ENCODE measurements around the gene GANC. TPM values are rescaled to one million over a fixed set of nuclear protein-coding genes. Genes with fewer than 3 reads are reported as not detected.

Gene GANC
- total and polyA plus RNA-seq, 2 donors from 2014 or later, result 11.3 to 40.4 TPM

DNA sequence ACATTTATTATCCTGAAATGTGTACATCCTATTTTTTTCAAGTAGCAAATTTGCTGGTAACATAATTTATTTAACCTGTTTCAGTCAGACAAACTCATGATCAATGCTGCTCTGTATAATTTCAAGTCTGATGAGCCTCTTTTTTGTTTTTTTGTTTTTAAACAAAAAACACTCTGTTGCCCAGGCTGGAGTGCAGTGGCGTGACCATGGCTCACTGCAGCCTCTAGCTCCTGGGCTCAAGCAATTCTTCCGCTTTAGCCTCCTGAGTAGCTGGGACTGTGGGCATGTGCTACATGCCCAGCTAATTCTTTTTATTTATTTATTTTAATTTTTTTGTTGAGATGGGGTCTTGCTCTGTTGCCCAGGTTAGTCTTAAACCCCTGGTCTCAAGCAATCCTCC, 46.2 kb downstream of the GANC start:
- FAIRE-seq, result no peak
- Histone ChIP-seq H3K4me1 (ENCODE audit: control insufficient read depth in 2 of 3, insufficient read depth in 2 of 3, low read depth in 1 of 3, low read length in 3 of 3) (no peaks in the 10 kb centered on the region), H3K27ac (ENCODE audit: low read depth in 2 of 2, low read length in 2 of 2) (no peak overlapping the region), H3K9me3 (ENCODE audit: control insufficient read depth in 2 of 3, insufficient read depth in 1 of 3, low read length in 3 of 3) (no peaks in the 10 kb centered on the region), H3K4me3 (ENCODE audit: low read length in 3 of 3) (no peak overlapping the region), H3K36me3 (ENCODE audit: control insufficient read depth in 2 of 3, insufficient read depth in 3 of 3, low read length in 3 of 3) (peaks cover 2 to 9% (median 5%) of the 10 kb centered on the region in 3 donors), H3K9ac (ENCODE audit: low read length in 3 of 3) (no peak overlapping the region), H3K27me3 (ENCODE audit: control insufficient read depth, insufficient read depth, low read length) (no peaks in the 10 kb centered on the region)
- TF ChIP-seq, protein P1, sequence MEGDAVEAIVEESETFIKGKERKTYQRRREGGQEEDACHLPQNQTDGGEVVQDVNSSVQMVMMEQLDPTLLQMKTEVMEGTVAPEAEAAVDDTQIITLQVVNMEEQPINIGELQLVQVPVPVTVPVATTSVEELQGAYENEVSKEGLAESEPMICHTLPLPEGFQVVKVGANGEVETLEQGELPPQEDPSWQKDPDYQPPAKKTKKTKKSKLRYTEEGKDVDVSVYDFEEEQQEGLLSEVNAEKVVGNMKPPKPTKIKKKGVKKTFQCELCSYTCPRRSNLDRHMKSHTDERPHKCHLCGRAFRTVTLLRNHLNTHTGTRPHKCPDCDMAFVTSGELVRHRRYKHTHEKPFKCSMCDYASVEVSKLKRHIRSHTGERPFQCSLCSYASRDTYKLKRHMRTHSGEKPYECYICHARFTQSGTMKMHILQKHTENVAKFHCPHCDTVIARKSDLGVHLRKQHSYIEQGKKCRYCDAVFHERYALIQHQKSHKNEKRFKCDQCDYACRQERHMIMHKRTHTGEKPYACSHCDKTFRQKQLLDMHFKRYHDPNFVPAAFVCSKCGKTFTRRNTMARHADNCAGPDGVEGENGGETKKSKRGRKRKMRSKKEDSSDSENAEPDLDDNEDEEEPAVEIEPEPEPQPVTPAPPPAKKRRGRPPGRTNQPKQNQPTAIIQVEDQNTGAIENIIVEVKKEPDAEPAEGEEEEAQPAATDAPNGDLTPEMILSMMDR (IDR thresholded peaks at IDR 0.05; ENCODE audit: borderline replicate concordance, extremely low read depth, insufficient read depth), result no peak
- intact Hi-C loops (cut with DNase I), result no loop called here
- no peak for DNase-seq

GRCh38 chr15:42324308-42324707, 51.3 kb downstream of the GANC start:
- no peak for DNase-seq
- no peaks in the 10 kb centered on the region for H3K9me3 ChIP-seq (ENCODE audit: control insufficient read depth in 2 of 3, insufficient read depth in 1 of 3, low read length in 3 of 3)
- TF ChIP-seq, protein P1 (IDR thresholded peaks at IDR 0.05; ENCODE audit: borderline replicate concordance, extremely low read depth, insufficient read depth), result no peak
- intact Hi-C loops (cut with DNase I), result no loop called here
- no peaks in the 10 kb centered on the region for H3K27me3 ChIP-seq (ENCODE audit: control insufficient read depth, insufficient read depth, low read length)
- no peak overlapping the region for H3K9ac ChIP-seq (ENCODE audit: low read length in 3 of 3)
- no peak overlapping the region for H3K27ac ChIP-seq (ENCODE audit: low read depth in 2 of 2, low read length in 2 of 2)
- FAIRE-seq, result no peak
- no peaks in the 10 kb centered on the region for H3K4me1 ChIP-seq (ENCODE audit: control insufficient read depth in 2 of 3, insufficient read depth in 2 of 3, low read depth in 1 of 3, low read length in 3 of 3)
- H3K4me3 ChIP-seq (ENCODE audit: low read length in 3 of 3), result no peak overlapping the region
- H3K36me3 ChIP-seq (ENCODE audit: control insufficient read depth in 2 of 3, insufficient read depth in 3 of 3, low read length in 3 of 3), result peaks cover 2 to 19% (median 13%) of the 10 kb centered on the region in 3 donors

- Histone ChIP-seq H3K27me3 (ENCODE audit: control insufficient read depth, insufficient read depth, low read length) (no peaks in the 10 kb centered on the region), H3K9me3 (ENCODE audit: control insufficient read depth in 2 of 3, insufficient read depth in 1 of 3, low read length in 3 of 3) (no peaks in the 10 kb centered on the region), H3K27ac (ENCODE audit: low read depth in 2 of 2, low read length in 2 of 2) (no peak overlapping the region), H3K36me3 (ENCODE audit: control insufficient read depth in 2 of 3, insufficient read depth in 3 of 3, low read length in 3 of 3) (peaks cover 0 to 14% (median 5%) of the 10 kb centered on the region in 3 donors), H3K4me1 (ENCODE audit: control insufficient read depth in 2 of 3, insufficient read depth in 2 of 3, low read depth in 1 of 3, low read length in 3 of 3) (no peaks in the 10 kb centered on the region), H3K9ac (ENCODE audit: low read length in 3 of 3) (no peak overlapping the region), H3K4me3 (ENCODE audit: low read length in 3 of 3) (no peak overlapping the region)
- intact Hi-C loops (cut with DNase I), result no loop called here
- FAIRE-seq, result no peak
- no peak for DNase-seq
- TF ChIP-seq, protein P1 (IDR thresholded peaks at IDR 0.05; ENCODE audit: borderline replicate concordance, extremely low read depth, insufficient read depth), result no peak
These were observed 56.2 kb downstream of the GANC start for GRCh38 chr15:42329161-42329560.

DNA sequence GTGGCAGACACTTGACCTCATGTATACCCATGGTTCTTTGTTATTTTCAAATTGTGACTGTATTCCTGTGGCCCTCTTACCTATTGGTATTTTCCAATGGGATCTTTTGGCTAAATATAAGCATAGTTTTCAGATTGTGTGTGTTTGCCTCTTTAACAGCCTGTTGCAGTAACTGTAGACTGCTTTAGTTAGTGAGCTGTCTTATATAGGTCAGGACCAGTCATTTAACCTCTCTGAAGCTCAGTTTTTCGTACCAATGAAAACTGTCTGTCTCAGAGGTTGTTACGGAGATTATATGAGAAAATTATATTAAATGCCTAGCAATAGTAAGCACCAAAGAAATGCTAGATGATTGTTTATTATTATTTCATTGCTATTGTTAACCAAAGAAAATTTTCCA, 57.0 kb downstream of the GANC start:
- no peak for FAIRE-seq
- H3K36me3 ChIP-seq (ENCODE audit: control insufficient read depth in 2 of 3, insufficient read depth in 3 of 3, low read length in 3 of 3), result peaks cover 0 to 14% (median 5%) of the 10 kb centered on the region in 3 donors
- DNase-seq, result no peak
- H3K27ac ChIP-seq (ENCODE audit: low read depth in 2 of 2, low read length in 2 of 2), result no peak overlapping the region
- TF ChIP-seq, protein P1 (IDR thresholded peaks at IDR 0.05; ENCODE audit: borderline replicate concordance, extremely low read depth, insufficient read depth), result no peak
- peaks cover 0 to 2% (median 0%) of the 10 kb centered on the region in 3 donors for H3K9me3 ChIP-seq (ENCODE audit: control insufficient read depth in 2 of 3, insufficient read depth in 1 of 3, low read length in 3 of 3)
- H3K4me3 ChIP-seq (ENCODE audit: low read length in 3 of 3), result no peak overlapping the region
- intact Hi-C loops (cut with DNase I), result no loop called here
- no peak overlapping the region for H3K9ac ChIP-seq (ENCODE audit: low read length in 3 of 3)
- H3K27me3 ChIP-seq (ENCODE audit: control insufficient read depth, insufficient read depth, low read length), result no peaks in the 10 kb centered on the region
- no peaks in the 10 kb centered on the region for H3K4me1 ChIP-seq (ENCODE audit: control insufficient read depth in 2 of 3, insufficient read depth in 2 of 3, low read depth in 1 of 3, low read length in 3 of 3)

Data from kidney (tissue), 14 donors.